Thyroid gland (tissue), 4 donors: ENCODE results near the gene CCDC120. TPM values are rescaled to one million over a fixed set of nuclear protein-coding genes. Genes with fewer than 3 reads are reported as not detected.

Experiments used
- DNase-seq, 2 donors: peaks; one replicate each; pipeline ENCODE4 v3.0.0-alpha.2; 2019
- H3K27ac ChIP-seq, 3 donors: fragments of 200-600 bp; sonication (generic); 1 replicate in 2 of 3; 2 replicates in 1 of 3; pipeline ENCODE4 v1.5.1; 2016 to 2019; ENCODE audit warnings: mild to moderate bottlenecking in 1 of 3, moderate library complexity in 1 of 3
- H3K27me3 ChIP-seq: fragments of 200-600 bp; sonication (generic); one replicate; pipeline ENCODE4 v1.5.1; 2019
- H3K36me3 ChIP-seq, 2 donors: fragments of 200-600 bp; sonication (generic); one replicate each; pipeline ENCODE4 v1.5.1; 2016 to 2019
- H3K4me1 ChIP-seq, 2 donors: fragments of 200-600 bp; sonication (generic); one replicate each; pipeline ENCODE4 v1.5.1; 2017 to 2019
- H3K4me3 ChIP-seq, 3 donors: fragments of 200-600 bp; sonication (generic); replicated peaks in 1 of 3; 1 replicate in 2 of 3; 2 replicates in 1 of 3; pipeline ENCODE4 v1.5.1; 2016; ENCODE audit warnings: mild to moderate bottlenecking in 1 of 3
- H3K9me3 ChIP-seq: fragments of 200-600 bp; sonication (generic); one replicate; pipeline ENCODE4 v1.5.1; 2017
- CTCF ChIP-seq, 6 experiments: fragments of 200-600 bp in 3 of 6; fragments of 450-650 bp in 3 of 6; sonication (generic) in 3 of 6; IDR thresholded peaks; one replicate each; pipeline ENCODE4 v1.5.1; 2016 to 2019; ENCODE audit warnings: antibody characterized with exemption in 6 of 6, mild to moderate bottlenecking in 2 of 6, inconsistent platforms in 1 of 6, moderate library complexity in 1 of 6
- POLR2A ChIP-seq, 2 donors: fragments of 450-650 bp; IDR thresholded peaks; one replicate each; pipeline ENCODE4 v1.6.1; 2017; ENCODE audit warnings: antibody characterized with exemption in 2 of 2, mild to moderate bottlenecking in 2 of 2, moderate library complexity in 1 of 2
- WGBS, 2 donors: methylation state at CpG; one replicate each; pipeline ENCODE4 v1.1.5; 2017; 5-methylcytosine and 5-hydroxymethylcytosine counted together
- intact Hi-C: fragments of 100-400 bp; cut with DNase I; formaldehyde crosslinking; loops from one replicate; pipeline ENCODE4 v1.15.1; 2023
- total RNA-seq, 4 donors: library from RNA; depleted of rRNA; stranded (reverse); fragments of >200 nt; gene quantifications; one replicate each; pipeline ENCODE4 v1.2.3, GENCODE V29; 2016

The CCDC120 gene
- total RNA-seq, 4 donors from 2014 or later, result 5.1 to 14.4 (median 6.3) TPM

GRCh38 chrX:49041744-49042580 is 16.8 kb upstream of the CCDC120 start:
- Histone ChIP-seq H3K27ac (peak overlapping the region; percentile 96 to 98 (median 97)), H3K9me3 (no peaks in the 10 kb centered on the region), H3K36me3 (peaks cover 17 to 21% of the 10 kb centered on the region in 2 donors), H3K4me1 (peaks cover 9 to 18% of the 10 kb centered on the region in 2 donors), H3K4me3 (peak overlapping the region; percentile 65 to 78 (median 68)), H3K27me3 (no peaks in the 10 kb centered on the region)
- intact Hi-C loops, result no loop called here
- no peak for TF ChIP-seq POLR2A (IDR thresholded peaks at IDR 0.05)
- TF ChIP-seq CTCF (IDR thresholded peaks at IDR 0.05), result no peak
- DNase-seq, result peak; percentile 6 to 12
- 3 to 4% methylated on average over 7 to 9 of the region's 10 CpGs for WGBS, 2 donors

- TF ChIP-seq CTCF (IDR thresholded peaks at IDR 0.05) (no peak), POLR2A (IDR thresholded peaks at IDR 0.05) (no peak)
- peak in 1 of 2 donors; percentile 10 for DNase-seq
- Histone ChIP-seq H3K9me3 (no peaks in the 10 kb centered on the region), H3K27me3 (no peaks in the 10 kb centered on the region), H3K36me3 (peaks cover 12 to 14% of the 10 kb centered on the region in 2 donors), H3K4me3 (peak overlapping the region; percentile 65 to 78 (median 68)), H3K4me1 (peaks cover 9 to 18% of the 10 kb centered on the region in 2 donors), H3K27ac (peak overlapping the region; percentile 96 to 98 (median 97))
- intact Hi-C loops, result no loop called here
- 0 to 2% methylated on average over 5 to 9 of the region's 29 CpGs for WGBS, 2 donors
Measured at GRCh38 chrX:49042581-49043219, 16.1 kb upstream of the CCDC120 start.

GRCh38 chrX:49043220-49043986 is 15.4 kb upstream of the CCDC120 start, which contains the start of gene TFE3:
TSS of gene TFE3 (minus strand) at chrX:49043357. CDS start at chrX:49043226, 131 bp downstream.
- DNase-seq, result peak; percentile 99
- 0% methylated on average over 1 to 2 of the region's 67 CpGs for WGBS, 2 donors
- no peaks in the 10 kb centered on the region for H3K27me3 ChIP-seq
- H3K27ac ChIP-seq, result peak within 1 kb of the TSS; percentile 96 to 98 (median 97)
- peak within 1 kb of the TSS; percentile 65 to 78 (median 68) for H3K4me3 ChIP-seq
- no peaks in the 10 kb centered on the region for H3K9me3 ChIP-seq
- TF ChIP-seq CTCF (IDR thresholded peaks at IDR 0.05), result peak; percentile 15 to 74 (median 54)
- TF ChIP-seq POLR2A (IDR thresholded peaks at IDR 0.05), result peak in 1 of 2 donors; percentile 63
- peaks cover 5 to 7% of the 10 kb centered on the region in 2 donors for H3K36me3 ChIP-seq
- intact Hi-C loops, result no loop called here
- H3K4me1 ChIP-seq, result peaks cover 9 to 18% of the 10 kb centered on the region in 2 donors

GRCh38 chrX:49043987-49044281 is 14.9 kb upstream of the CCDC120 start:
- Histone ChIP-seq H3K9me3 (no peaks in the 10 kb centered on the region), H3K4me3 (no peak overlapping the region), H3K27me3 (no peaks in the 10 kb centered on the region), H3K27ac (peak overlapping the region; percentile 54 to 67 (median 63)), H3K4me1 (peaks cover 8 to 17% of the 10 kb centered on the region in 2 donors), H3K36me3 (peaks cover 3 to 4% of the 10 kb centered on the region in 2 donors)
- no peak for TF ChIP-seq CTCF (IDR thresholded peaks at IDR 0.05)
- no peak for TF ChIP-seq POLR2A (IDR thresholded peaks at IDR 0.05)
- intact Hi-C loops, result no loop called here
- no peak for DNase-seq
- WGBS, 2 donors, result 23 to 78% methylated on average over 3 to 12 of the region's 13 CpGs
